Measurements from ENCODE around the gene MGAT4B. TPM values are rescaled to one million over a fixed set of nuclear protein-coding genes. Genes with fewer than 3 reads are reported as not detected.
"Not testable (repeated sequence)": the region's sequence is repeated elsewhere in the genome, so short reads cannot be mapped to it uniquely, and the experiment has no call there.

The MGAT4B gene
- total RNA-seq, 2 experiments from 2014 or later: 61.1 to 96.5 TPM

- no TSS peak for BruUV-seq (replicated peaks)
- Histone ChIP-seq H3K4me2 (ENCODE audit: low read length) (no peak overlapping the region), H4K20me1 (ENCODE audit: insufficient read depth, low read length) (no peaks in the 10 kb centered on the region), H2AFZ (ENCODE audit: low read length) (no peak overlapping the region), H3K9me2 (ENCODE audit: insufficient read depth, low read length) (no peaks in the 10 kb centered on the region), H3K27ac (ENCODE audit: low read depth, low read length, poor library complexity, severe bottlenecking) (no peak overlapping the region), H3K79me2 (ENCODE audit: insufficient read depth, low read depth, low read length) (no peaks in the 10 kb centered on the region), H3K4me3 (ENCODE audit: low read depth, low read length, poor library complexity, severe bottlenecking) (no peak overlapping the region), H3K9me3 (ENCODE audit: low read length) (no peaks in the 10 kb centered on the region), H3K36me3 (ENCODE audit: insufficient read depth, low read length) (0 out of 2 replicates have a peak, but pooled peaks cover 11% of the 10 kb centered on the region), H3K4me1 (ENCODE audit: insufficient read depth, low read length, poor library complexity, severe bottlenecking) (peaks cover 46% of the 10 kb centered on the region)
- intact Hi-C loops (cut with micrococcal nuclease; ENCODE audit: unreplicated experiment): no loop called here
- TF ChIP-seq EZH2phosphoT487 (IDR thresholded peaks at IDR 0.05; ENCODE audit: borderline replicate concordance, low read depth, low read length): no peak
- TF ChIP-seq, protein P1, sequence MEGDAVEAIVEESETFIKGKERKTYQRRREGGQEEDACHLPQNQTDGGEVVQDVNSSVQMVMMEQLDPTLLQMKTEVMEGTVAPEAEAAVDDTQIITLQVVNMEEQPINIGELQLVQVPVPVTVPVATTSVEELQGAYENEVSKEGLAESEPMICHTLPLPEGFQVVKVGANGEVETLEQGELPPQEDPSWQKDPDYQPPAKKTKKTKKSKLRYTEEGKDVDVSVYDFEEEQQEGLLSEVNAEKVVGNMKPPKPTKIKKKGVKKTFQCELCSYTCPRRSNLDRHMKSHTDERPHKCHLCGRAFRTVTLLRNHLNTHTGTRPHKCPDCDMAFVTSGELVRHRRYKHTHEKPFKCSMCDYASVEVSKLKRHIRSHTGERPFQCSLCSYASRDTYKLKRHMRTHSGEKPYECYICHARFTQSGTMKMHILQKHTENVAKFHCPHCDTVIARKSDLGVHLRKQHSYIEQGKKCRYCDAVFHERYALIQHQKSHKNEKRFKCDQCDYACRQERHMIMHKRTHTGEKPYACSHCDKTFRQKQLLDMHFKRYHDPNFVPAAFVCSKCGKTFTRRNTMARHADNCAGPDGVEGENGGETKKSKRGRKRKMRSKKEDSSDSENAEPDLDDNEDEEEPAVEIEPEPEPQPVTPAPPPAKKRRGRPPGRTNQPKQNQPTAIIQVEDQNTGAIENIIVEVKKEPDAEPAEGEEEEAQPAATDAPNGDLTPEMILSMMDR (conservative IDR thresholded peaks at IDR 0.05; ENCODE audit: low read length): no peak
- CTCF ChIA-PET (ENCODE audit: unreplicated experiment): no interaction called here
- POLR2A ChIA-PET: no interaction called here
- DNase-seq (ENCODE audit: low spot score): no peak
Observed at GRCh38 chr5:179792612-179793467, 13.8 kb downstream of the MGAT4B start.

GRCh38 chr5:179791881-179792611 is 14.6 kb downstream of the MGAT4B start:
- intact Hi-C loops (cut with micrococcal nuclease; ENCODE audit: unreplicated experiment): no loop called here
- DNase-seq (ENCODE audit: low spot score): no peak
- no peak for TF ChIP-seq EZH2phosphoT487 (IDR thresholded peaks at IDR 0.05; ENCODE audit: borderline replicate concordance, low read depth, low read length)
- TF ChIP-seq, protein P1 (conservative IDR thresholded peaks at IDR 0.05; ENCODE audit: low read length): no peak
- Histone ChIP-seq H3K9me2 (ENCODE audit: insufficient read depth, low read length) (no peaks in the 10 kb centered on the region), H3K79me2 (ENCODE audit: insufficient read depth, low read depth, low read length) (no peaks in the 10 kb centered on the region), H3K4me1 (ENCODE audit: insufficient read depth, low read length, poor library complexity, severe bottlenecking) (peaks cover 46% of the 10 kb centered on the region), H3K4me3 (ENCODE audit: low read depth, low read length, poor library complexity, severe bottlenecking) (no peak overlapping the region), H4K20me1 (ENCODE audit: insufficient read depth, low read length) (no peaks in the 10 kb centered on the region), H3K9me3 (ENCODE audit: low read length) (no peaks in the 10 kb centered on the region), H3K4me2 (ENCODE audit: low read length) (no peak overlapping the region), H3K36me3 (ENCODE audit: insufficient read depth, low read length) (0 out of 2 replicates have a peak, but pooled peaks cover 3% of the 10 kb centered on the region), H2AFZ (ENCODE audit: low read length) (no peak overlapping the region), H3K27ac (ENCODE audit: low read depth, low read length, poor library complexity, severe bottlenecking) (no peak overlapping the region)
- CTCF ChIA-PET (ENCODE audit: unreplicated experiment): no interaction called here
- POLR2A ChIA-PET: interaction anchor here (0.6 kb wide), 1 partner anchor 1019 kb away, joined by 3 read pairs; no protein-coding TSS in a partner anchor
- BruUV-seq (replicated peaks): no TSS peak

- BruUV-seq (replicated peaks); H3K4me3 ChIP-seq (ENCODE audit: low read depth, low read length, poor library complexity, severe bottlenecking); H3K79me2 ChIP-seq (ENCODE audit: insufficient read depth, low read depth, low read length); H3K36me3 ChIP-seq (ENCODE audit: insufficient read depth, low read length); H3K27ac ChIP-seq (ENCODE audit: low read depth, low read length, poor library complexity, severe bottlenecking); CTCF ChIA-PET (ENCODE audit: unreplicated experiment); DNase-seq (ENCODE audit: low spot score); H3K9me3 ChIP-seq (ENCODE audit: low read length); POLR2A ChIA-PET; H3K4me2 ChIP-seq (ENCODE audit: low read length); H3K9me2 ChIP-seq (ENCODE audit: insufficient read depth, low read length); intact Hi-C loops (cut with micrococcal nuclease; ENCODE audit: unreplicated experiment); H4K20me1 ChIP-seq (ENCODE audit: insufficient read depth, low read length); H2AFZ ChIP-seq (ENCODE audit: low read length): not testable (repeated sequence)
- peaks cover 26% of the 10 kb centered on the region for H3K4me1 ChIP-seq (ENCODE audit: insufficient read depth, low read length, poor library complexity, severe bottlenecking)
Observed at GRCh38 chr5:179789278-179789677, 17.4 kb downstream of the MGAT4B start.
